DMS 273 (cell line): ENCODE results near the gene TMEM182.

Experiments used
- DNase-seq: peaks from one replicate; lab custom pipeline; 2025; ENCODE audit not compliant: unreplicated experiment; lab: John Stamatoyannopoulos, UW

Gene TMEM182

DNA sequence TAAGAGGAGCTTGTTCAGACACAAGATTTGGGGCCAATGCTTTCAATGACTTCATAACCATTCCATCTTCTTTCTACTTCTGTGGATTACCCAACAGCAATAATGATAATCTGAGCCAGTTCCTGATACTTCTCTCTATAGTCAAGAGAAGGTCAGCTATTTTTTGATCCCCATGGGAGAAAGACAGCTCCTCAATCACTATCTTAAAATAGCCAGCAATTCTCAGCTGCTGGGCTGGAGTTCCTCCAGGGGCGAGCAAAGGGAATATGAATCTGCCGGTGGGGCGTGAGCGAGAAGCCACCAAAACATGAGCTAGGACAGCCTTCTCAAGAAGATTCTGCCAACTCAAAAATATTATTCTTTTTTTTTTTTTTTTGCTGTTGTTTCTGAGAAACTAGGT is at the start of gene TMEM182:
Gene TMEM182, plus strand, starts transcription at position 269 of the 400 bp plus-strand sequence. CDS start 187 bp downstream, outside the sequence.
- no peak for DNase-seq

DNA sequence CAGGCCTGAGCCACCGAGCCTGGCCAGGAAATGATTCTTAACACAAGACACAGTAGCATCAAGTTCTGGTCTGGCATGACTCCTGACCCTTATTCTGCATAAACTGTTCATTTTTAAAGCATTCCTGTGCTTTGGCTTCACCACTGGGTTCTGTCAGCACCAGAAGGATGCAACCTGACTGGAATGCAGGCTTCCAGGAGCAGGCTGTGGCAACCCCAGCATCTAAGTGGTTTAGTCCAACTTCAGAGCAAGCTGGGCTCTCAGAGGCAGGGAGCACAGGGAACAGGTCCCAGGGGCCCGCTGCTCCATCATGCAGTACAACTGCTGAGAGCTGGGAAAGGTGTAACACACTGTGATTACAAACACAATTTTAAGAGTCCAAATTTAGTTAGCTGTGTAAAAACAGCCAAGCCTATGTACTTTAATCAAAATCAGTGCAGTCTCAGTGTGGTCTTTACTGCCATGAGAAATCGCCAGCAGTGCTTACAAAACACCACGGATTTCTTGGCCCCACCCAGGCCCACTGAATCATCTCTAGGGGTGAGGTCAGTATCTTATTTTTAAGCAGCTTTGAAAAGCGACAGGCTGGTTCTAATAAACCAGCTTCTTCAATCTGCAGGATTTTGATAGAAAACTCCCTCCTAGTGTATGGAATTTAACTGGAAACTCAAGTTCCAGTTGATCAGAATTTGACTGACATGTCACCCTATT is 44.4 kb upstream of the TMEM182 start:
- DNase-seq: no peak

DNA sequence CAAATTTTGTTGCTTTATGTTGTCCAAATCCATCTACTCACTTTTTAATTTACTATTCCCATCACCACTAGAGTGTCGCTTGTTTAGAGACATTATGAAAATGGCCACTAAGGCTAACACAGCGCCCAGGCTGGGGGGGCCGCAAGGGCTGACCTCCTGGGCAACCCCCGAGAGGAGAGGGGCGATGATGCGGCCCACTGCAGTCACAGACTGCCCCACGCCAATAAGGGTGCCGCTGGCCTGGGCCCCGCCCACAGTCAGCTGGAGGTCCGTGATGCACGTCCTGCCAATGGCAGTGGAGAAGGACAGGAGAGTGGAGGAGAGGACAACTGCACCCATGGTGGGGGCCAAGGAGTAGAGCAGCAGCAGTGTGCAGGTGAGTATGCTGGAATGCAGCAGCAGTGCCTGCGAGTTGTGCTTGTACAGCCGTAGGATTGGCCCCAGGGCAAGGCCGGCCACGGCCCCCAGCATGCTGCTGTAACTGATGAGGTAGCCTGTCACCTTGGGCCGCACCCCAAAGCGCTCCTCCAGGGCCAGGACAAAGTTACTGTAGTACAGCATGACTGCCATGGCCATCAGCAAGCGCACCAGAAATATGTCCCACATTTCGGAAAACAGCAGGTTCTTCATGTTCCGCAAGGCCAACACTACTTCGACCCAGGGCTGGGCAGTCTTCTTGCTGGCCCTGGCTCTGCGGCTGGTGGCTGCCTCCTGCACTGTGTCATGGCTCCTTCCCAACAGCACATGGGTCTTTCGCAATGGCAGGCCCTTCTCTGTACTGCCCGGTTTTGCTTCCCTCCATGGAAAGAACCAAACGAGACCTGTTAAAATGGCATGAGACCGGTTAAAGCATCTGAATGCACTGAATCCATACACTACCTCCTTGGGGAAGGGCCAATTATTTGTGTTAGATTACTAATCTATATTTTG is 43.2 kb upstream of the TMEM182 start:
- no peak for DNase-seq

DNA sequence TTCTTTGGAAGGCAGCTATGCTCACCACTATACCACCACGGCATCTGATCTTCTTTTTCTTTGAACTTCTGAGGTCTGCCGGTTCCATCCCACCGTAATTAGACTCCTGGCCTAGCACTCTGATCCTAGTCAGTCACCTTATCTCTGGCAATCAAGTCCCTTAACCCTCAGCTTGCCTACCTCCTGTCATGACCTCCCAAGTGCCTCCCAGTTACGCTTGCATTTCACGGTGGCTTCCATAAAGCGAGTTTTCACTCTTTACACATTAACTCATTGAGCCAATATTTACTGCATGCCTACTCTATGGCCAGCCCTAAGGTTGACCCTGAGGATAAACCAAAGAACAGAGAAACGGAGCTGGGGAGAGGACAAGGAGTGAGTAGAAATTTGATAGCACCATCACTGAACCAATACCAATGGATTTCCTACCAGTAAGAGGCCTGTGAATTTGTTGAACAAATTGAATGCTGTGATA is 37.8 kb upstream of the TMEM182 start:
- no peak for DNase-seq

GRCh38 chr2:102724553-102724952 is 37.3 kb upstream of the TMEM182 start:
- no peak for DNase-seq

- no peak for DNase-seq
Observed at GRCh38 chr2:102726128-102727087, 35.4 kb upstream of the TMEM182 start.

DNA sequence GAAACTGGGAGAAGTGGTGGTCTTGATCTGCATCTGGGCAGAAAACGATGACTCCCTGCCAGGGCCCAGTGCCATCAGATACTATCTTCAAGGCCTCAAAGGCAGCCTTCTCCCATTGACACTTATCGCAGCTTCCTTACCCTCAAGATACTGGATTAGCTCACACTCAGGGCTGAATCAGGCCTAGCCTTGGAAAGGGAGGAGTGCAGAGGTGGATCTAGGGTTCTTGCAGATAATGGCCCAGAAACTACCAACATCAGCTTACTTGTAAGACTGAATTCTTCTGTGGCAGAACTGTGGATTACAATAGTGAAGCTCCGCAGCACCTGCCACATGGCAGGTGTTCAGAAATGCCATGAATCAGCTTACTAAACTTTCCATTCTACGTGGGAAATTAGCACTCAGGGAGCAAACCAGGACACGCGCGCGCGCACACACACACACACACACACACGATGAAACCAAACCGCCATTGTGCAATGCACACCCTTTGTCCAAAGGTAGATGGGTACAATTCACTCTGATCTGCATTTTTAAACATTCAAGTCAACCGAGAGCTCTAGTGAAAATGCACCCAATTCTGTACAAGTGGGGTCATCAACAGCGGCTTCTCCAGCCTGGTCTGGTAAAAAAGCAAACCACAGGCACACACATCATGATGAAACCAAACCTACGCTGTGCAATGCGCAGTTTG is 26.3 kb upstream of the TMEM182 start:
- peak; percentile 39 for DNase-seq

- DNase-seq: peak; percentile 64
Observed at GRCh38 chr2:102736110-102736409, 25.8 kb upstream of the TMEM182 start.

DNA sequence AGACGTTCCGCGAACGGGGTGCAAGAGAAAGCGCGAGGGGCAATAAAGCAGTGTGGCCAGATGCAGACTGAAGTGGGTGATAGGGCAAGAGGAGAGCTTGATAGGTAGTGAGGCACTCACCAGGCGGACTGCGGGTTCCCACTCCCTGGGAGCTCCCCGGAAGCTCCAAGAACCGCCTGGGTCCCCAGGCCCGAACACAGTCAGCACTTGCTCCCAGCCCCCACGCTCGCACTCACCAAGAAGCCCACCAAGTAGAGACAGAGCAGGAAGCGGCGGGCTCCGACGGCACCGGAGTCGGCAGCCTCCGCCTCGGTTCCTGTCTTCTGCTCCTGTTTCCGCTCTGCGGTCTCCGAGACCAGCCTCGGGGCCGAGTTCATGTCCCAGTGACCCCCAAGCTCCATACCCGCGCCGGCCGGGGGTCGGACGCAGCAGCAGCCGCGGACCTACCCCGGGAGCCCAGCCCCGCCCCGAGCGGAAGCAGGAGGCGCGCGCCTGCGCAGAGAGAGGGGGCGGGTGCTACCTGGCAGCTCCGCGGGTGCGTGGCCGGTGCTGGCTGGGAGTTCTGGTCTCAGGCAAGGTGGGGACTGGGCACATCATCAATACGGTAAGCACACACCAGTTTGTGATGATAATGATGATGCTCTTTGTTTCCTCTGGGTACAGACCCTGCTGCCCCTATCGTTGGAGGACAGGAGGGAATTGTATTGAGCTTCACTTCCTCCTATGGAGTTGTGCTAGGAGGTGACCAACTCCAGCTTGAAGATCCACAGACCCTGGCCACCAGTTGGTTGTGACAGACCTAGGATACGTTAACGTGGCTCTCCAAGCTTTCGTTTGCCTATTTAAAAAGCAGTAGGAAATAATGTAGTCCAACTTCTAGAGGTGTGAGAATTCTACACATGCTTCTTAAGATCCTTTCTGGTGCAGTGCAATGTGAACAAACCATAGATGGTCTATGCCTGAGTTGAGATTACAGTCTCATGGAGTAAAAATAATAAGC is 25.1 kb upstream of the TMEM182 start:
- DNase-seq: peak; percentile 86

DNA sequence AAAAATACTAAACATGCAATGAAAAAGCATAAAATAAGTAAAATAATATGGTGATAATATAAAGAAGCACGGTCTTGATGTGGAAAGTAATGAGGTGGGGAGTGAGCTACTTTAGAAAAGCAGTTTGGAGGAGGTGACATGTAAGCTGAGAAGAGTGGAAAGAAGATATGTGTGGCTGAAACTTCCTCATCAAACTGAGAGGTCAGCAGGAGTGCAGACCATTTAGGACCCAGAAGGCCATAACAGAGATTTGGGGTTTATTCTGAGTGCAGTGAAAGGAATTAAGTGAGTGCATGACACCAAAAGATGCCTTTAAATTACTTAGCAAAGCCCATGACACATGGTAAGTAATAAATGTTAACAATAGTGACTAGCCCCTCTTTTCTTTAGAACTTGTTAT is 24.4 kb upstream of the TMEM182 start:
- DNase-seq: peak; percentile 2

GRCh38 chr2:102743259-102743658 is 18.6 kb upstream of the TMEM182 start:
- DNase-seq: no peak

- DNase-seq: no peak
Observed at GRCh38 chr2:102748107-102748506, 13.7 kb upstream of the TMEM182 start.

- no peak for DNase-seq
Observed at GRCh38 chr2:102749938-102750337, 11.9 kb upstream of the TMEM182 start.

DNA sequence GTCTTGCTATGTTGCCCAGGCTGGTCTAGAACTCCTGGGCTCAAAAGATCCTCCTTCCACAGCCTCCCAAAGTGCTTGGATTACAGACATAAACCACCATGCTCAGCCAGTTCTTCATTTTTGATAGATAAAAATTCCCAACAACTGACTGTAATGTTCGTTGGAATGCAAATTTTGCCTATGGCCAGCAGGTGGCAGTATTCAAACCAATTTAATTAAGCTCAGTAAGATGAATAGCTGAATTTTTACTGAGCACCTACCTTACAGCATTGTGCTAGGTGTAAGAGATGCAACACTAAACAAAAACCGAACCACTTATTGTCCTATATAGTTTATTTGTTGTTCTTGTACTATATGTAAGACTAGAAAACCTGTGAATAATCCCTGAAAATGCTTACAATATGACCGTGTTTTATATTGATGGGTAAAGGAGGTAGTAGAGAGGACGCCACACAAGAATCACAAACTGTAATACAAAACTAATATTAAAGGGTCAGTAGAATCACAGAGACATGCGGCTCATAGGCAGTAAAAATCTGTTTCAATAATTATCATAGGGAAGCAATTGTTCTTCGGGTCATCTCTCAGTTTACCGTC is 8.2 kb upstream of the TMEM182 start:
- DNase-seq: peak; percentile 82

DNA sequence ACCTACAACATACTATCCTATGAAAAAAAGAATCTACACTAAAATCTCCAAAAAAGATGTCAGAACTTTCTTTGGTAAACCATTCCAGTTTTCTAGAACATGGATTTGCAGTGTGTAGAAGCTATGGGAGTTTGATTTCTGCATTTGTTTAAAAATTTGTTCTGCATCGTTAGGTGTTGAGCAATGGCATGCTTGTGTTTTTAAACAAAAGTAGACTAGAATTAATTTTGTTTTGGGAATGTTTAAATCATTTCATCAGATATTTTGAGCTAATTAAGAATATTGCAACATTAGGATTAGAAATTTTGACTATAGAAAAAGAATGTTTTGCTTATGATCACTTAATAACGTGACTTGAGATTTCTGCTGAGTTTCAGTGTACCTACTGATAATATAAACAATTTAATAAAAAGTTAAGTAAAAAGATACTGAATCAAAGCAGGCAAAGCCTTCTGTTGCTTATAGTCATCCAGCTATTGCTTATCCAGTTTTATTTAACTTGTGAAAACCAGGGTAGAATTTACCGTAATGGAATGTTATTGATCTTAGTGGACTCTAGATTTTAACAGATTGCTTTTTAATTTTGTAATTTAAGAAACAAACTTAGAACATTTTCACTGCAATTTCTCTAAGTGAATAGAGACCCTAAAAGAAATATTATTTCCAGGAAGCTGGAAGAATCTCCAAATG is 7.2 kb upstream of the TMEM182 start:
- no peak for DNase-seq

GRCh38 chr2:102755284-102755683 is 6.5 kb upstream of the TMEM182 start:
- no peak for DNase-seq

- no peak for DNase-seq
Observed at GRCh38 chr2:102758439-102758838, 3.4 kb upstream of the TMEM182 start.

GRCh38 chr2:102764083-102764482 is 2.3 kb downstream of the TMEM182 start:
- DNase-seq: no peak
